Colon (tissue), 2 donors: Measurements from ENCODE around the gene KRTAP27-1.

ENCODE experiments used
- FAIRE-seq: peaks from 2 replicates; lab custom pipeline; 2012; peaks lifted over from hg19 to GRCh38; lab: Jason Lieb, UNC
- donor health status: control.
- donor health status: control.

KRTAP27-1 gene

GRCh38 chr21:30289215-30289614 is 48.3 kb downstream of the KRTAP27-1 start, which contains the start of gene KRTAP25-1:
KRTAP25-1 (minus strand) TSS chr21:30289514; CDS start chr21:30289490, 24 bp downstream.
- no peak for FAIRE-seq
